Tibial nerve (tissue), 4 donors: ENCODE results near the gene MIER2. TPM values are rescaled to one million over a fixed set of nuclear protein-coding genes. Genes with fewer than 3 reads are reported as not detected.

Source experiments
- DNase-seq, 2 donors: peaks; one replicate each; pipeline ENCODE4 v3.0.0-alpha.2; 2019; ENCODE audit warnings: low spot score in 2 of 2
- H3K27ac ChIP-seq, 4 donors: fragments of 200-600 bp; sonication (generic) in 3 of 4; one replicate each; pipeline ENCODE4 v1.5.1; 2017 to 2019; ENCODE audit warnings: mild to moderate bottlenecking in 1 of 4
- H3K27me3 ChIP-seq, 2 donors: fragments of 200-600 bp; sonication (generic) in 1 of 2; one replicate each; pipeline versions ENCODE4 v1.5.1 to v1.6.0; 2017 to 2019
- H3K36me3 ChIP-seq, 3 donors: fragments of 200-600 bp; sonication (generic); one replicate each; pipeline ENCODE4 v1.5.1; 2018 to 2019
- H3K4me1 ChIP-seq, 4 donors: fragments of 200-600 bp; sonication (generic) in 3 of 4; one replicate each; pipeline ENCODE4 v1.5.1; 2017 to 2019
- H3K4me3 ChIP-seq, 4 donors: fragments of 200-600 bp; sonication (generic) in 3 of 4; one replicate each; pipeline ENCODE4 v1.5.1; 2017 to 2019; ENCODE audit warnings: mild to moderate bottlenecking in 1 of 4, moderate library complexity in 1 of 4
- H3K9me3 ChIP-seq, 4 donors: fragments of 200-600 bp; sonication (generic) in 3 of 4; one replicate each; pipeline ENCODE4 v1.5.1; 2017 to 2019
- EP300 ChIP-seq, 2 donors: sonication (generic); formaldehyde crosslinking; IDR thresholded peaks; one replicate each; pipeline ENCODE4 v1.6.1; 2017; ENCODE audit warnings: antibody characterized with exemption in 2 of 2, mild to moderate bottlenecking in 1 of 2
- POLR2A ChIP-seq, 2 donors: fragments of 450-650 bp; IDR thresholded peaks; one replicate each; pipeline ENCODE4 v1.6.1; 2017; ENCODE audit warnings: antibody characterized with exemption in 2 of 2, mild to moderate bottlenecking in 2 of 2, moderate library complexity in 2 of 2
- WGBS, 2 donors: methylation state at CpG; one replicate each; pipeline ENCODE4 v1.1.5; 2018; 5-methylcytosine and 5-hydroxymethylcytosine counted together
- total RNA-seq, 4 donors: library from RNA; depleted of rRNA; stranded (reverse); fragments of >200 nt; gene quantifications; one replicate each; pipeline ENCODE4 v1.1.0, GENCODE V29; 2016
- TF ChIP-seq, protein P1 (sequence below), 5 experiments: fragments of 200-600 bp in 3 of 5; fragments of 450-650 bp in 2 of 5; sonication (generic) in 3 of 5; IDR thresholded peaks; one replicate each; pipeline ENCODE4 v1.5.1; 2016 to 2019; ENCODE audit warnings: antibody characterized with exemption in 5 of 5, mild to moderate bottlenecking in 3 of 5, moderate library complexity in 2 of 5

Gene MIER2
- total RNA-seq, 4 donors from 2014 or later = 17.8 to 20.7 (median 19.1) TPM

DNA sequence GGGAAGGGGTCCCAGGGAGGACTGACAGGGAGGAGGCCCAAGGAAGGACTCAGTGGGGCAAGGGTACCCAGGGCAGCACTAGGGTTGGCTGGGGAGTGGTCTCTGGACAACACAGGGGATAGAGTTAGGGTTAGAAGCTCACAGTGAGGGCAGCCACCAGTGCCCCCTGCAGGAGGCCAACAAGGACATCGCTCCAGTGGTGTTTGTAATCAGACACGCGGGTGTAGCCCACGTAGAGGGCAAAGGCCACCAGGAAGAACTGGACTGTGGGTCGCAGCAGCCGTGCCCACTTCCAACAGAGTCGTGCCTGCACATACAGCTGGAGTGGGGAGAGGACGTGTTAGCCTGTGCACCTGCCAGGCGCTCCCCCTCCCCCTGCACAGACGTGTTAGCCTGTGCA lies 62.6 kb downstream of the MIER2 start:
- no peak for DNase-seq
- no peak overlapping the region for H3K27ac ChIP-seq
- H3K27me3 ChIP-seq = no peaks in the 10 kb centered on the region
- WGBS, 2 donors = 71 to 73% methylated on average over 9 of the region's 10 CpGs
- no peak for TF ChIP-seq POLR2A (IDR thresholded peaks at IDR 0.05)
- TF ChIP-seq EP300 (IDR thresholded peaks at IDR 0.05) = no peak
- TF ChIP-seq, protein P1, sequence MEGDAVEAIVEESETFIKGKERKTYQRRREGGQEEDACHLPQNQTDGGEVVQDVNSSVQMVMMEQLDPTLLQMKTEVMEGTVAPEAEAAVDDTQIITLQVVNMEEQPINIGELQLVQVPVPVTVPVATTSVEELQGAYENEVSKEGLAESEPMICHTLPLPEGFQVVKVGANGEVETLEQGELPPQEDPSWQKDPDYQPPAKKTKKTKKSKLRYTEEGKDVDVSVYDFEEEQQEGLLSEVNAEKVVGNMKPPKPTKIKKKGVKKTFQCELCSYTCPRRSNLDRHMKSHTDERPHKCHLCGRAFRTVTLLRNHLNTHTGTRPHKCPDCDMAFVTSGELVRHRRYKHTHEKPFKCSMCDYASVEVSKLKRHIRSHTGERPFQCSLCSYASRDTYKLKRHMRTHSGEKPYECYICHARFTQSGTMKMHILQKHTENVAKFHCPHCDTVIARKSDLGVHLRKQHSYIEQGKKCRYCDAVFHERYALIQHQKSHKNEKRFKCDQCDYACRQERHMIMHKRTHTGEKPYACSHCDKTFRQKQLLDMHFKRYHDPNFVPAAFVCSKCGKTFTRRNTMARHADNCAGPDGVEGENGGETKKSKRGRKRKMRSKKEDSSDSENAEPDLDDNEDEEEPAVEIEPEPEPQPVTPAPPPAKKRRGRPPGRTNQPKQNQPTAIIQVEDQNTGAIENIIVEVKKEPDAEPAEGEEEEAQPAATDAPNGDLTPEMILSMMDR (IDR thresholded peaks at IDR 0.05) = no peak
- no peaks in the 10 kb centered on the region for H3K4me1 ChIP-seq
- no peaks in the 10 kb centered on the region for H3K36me3 ChIP-seq
- H3K4me3 ChIP-seq = no peak overlapping the region
- H3K9me3 ChIP-seq = no peaks in the 10 kb centered on the region

DNA sequence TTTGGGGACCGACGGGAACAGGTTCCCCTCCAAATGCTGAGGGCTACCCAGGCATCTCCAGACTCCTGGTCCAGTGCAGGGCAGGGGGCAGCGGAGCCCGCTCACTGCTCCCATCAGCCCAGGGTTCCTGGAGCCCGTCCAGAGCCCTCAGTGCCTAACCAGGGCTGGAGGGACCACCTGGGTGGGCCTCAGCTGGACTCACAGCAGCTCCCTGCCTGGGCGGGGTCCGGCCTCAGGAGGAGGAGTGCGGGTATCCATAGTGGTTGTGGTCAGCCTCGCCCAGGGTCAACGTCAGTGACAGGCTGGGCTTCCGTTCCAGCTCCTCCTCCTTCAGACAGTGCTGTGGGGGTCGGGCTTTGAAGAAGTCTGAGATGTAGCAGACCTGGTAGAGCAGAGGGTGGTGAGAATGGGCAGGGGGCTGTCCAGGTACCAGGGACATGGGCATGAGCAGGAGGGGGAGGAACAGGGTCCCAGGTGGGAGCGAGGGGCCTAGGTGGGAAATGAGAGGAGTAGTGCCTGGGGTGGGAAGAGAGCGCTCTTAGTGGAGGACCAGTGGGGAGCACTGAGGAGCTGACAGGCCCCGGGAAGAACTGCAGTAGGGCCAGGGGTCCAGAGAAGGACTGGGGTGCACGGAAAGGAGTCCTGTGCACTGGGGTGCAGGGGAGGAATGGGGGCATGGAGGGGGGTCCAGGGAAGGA lies 63.3 kb downstream of the MIER2 start:
- Histone ChIP-seq H3K4me3 (no peak overlapping the region), H3K27me3 (no peaks in the 10 kb centered on the region), H3K9me3 (no peaks in the 10 kb centered on the region), H3K36me3 (no peaks in the 10 kb centered on the region), H3K4me1 (no peaks in the 10 kb centered on the region), H3K27ac (no peak overlapping the region)
- DNase-seq = no peak
- WGBS, 2 donors = 69 to 75% methylated on average over 14 to 16 of the region's 16 CpGs
- TF ChIP-seq, protein P1 (IDR thresholded peaks at IDR 0.05) = no peak

DNA sequence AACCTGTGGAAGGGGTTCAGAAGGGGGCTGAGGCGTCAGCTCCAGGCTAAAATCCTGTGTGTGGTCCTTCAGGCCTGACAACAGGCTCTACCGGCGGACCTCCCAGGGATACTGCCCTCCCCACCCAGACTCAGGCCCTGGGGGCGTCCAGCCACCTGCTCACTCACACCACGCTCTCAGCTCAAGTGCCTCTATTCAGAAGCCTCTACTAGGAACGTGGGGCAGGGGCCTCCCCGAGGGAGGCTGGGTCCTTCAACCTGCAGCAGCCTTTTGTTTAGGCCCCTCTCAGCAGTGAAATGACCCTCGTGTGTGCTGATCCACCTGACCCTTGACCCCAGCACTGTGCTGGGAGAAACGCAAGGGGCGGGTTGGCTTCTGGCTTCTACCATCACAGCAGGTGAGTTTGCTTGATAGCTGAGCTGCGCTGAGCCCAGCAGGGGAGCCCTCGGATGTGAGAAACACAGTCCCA lies 64.0 kb downstream of the MIER2 start:
- Histone ChIP-seq H3K9me3 (no peaks in the 10 kb centered on the region), H3K36me3 (no peaks in the 10 kb centered on the region), H3K27ac (no peak overlapping the region), H3K4me3 (no peak overlapping the region), H3K27me3 (no peaks in the 10 kb centered on the region), H3K4me1 (no peaks in the 10 kb centered on the region)
- TF ChIP-seq POLR2A (IDR thresholded peaks at IDR 0.05) = no peak
- TF ChIP-seq EP300 (IDR thresholded peaks at IDR 0.05) = no peak
- TF ChIP-seq, protein P1 (IDR thresholded peaks at IDR 0.05) = no peak
- 41 to 54% methylated on average over 7 to 12 of the region's 12 CpGs for WGBS, 2 donors
- DNase-seq = no peak

DNA sequence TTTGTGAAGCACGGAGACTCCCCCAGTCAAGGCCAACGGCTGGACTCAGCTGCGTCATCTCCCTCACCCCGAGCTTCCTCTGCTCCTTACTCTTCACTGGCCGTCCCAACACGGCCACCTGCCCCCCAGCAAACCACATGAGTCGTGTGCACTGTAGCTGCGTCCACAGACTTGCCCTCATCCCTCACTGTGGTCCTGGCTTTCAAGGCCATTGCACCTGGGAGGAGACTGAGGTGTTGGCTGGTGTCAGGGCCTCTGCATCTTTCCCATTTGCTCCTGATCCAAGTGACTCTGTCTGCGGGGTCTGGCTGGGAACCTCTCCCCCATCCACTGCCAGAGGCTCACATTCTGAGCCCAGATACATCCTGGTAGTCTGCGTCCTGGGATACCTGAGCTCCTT lies 64.9 kb downstream of the MIER2 start:
- Histone ChIP-seq H3K36me3 (no peaks in the 10 kb centered on the region), H3K4me3 (no peak overlapping the region), H3K9me3 (no peaks in the 10 kb centered on the region), H3K4me1 (no peaks in the 10 kb centered on the region), H3K27me3 (no peaks in the 10 kb centered on the region), H3K27ac (no peak overlapping the region)
- TF ChIP-seq EP300 (IDR thresholded peaks at IDR 0.05) (no peak), POLR2A (IDR thresholded peaks at IDR 0.05) (no peak)
- TF ChIP-seq, protein P1 (IDR thresholded peaks at IDR 0.05) = no peak
- 82 to 92% methylated on average over 9 to 10 of the region's 10 CpGs for WGBS, 2 donors
- no peak for DNase-seq

DNA sequence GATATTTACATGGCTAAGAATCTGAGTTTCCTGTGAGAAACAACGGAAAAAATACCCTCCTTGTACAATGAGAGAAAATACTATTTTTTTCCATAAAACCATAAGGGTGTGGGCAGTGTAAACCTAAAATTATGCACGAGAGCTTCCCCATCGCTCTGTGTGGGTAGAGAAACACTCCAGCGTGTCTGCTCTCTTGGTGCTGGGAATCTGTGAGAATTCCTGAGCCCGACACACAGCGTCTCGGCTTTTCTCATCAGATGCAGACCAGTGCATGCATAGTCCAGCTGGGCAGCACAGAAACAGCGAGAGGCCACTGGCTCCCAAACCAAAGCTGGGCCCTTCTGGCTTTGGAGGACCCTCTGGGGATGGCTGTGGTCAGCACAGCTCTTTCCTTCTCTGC lies 65.4 kb downstream of the MIER2 start:
- Histone ChIP-seq H3K9me3 (no peaks in the 10 kb centered on the region), H3K27ac (no peak overlapping the region), H3K36me3 (no peaks in the 10 kb centered on the region), H3K4me3 (no peak overlapping the region), H3K4me1 (no peaks in the 10 kb centered on the region), H3K27me3 (no peaks in the 10 kb centered on the region)
- WGBS, 2 donors = 70 to 82% methylated on average over 8 of the region's 8 CpGs
- TF ChIP-seq EP300 (IDR thresholded peaks at IDR 0.05) (no peak), POLR2A (IDR thresholded peaks at IDR 0.05) (no peak)
- TF ChIP-seq, protein P1 (IDR thresholded peaks at IDR 0.05) = no peak
- DNase-seq = no peak
